Muscle layer of duodenum (tissue), 2 donors: ENCODE measurements around the gene CELF4.

Source experiments
- H3K27ac ChIP-seq: one replicate; pipeline ENCODE4 v1.7.0; 2013; ENCODE audit warnings: mild to moderate bottlenecking, low read length
- H3K27me3 ChIP-seq: one replicate; pipeline ENCODE4 v1.7.0; 2013; ENCODE audit warnings: low read depth, mild to moderate bottlenecking, control low read depth, low read length
- H3K36me3 ChIP-seq, 2 donors: one replicate each; pipeline ENCODE4 v1.7.0; 2013; ENCODE audit warnings: low read length in 2 of 2, control low read depth in 1 of 2, mild to moderate bottlenecking in 1 of 2; ENCODE audit not compliant: insufficient read depth in 2 of 2, control insufficient read depth in 1 of 2
- H3K4me1 ChIP-seq, 2 donors: one replicate each; pipeline ENCODE4 v1.7.0; 2013; ENCODE audit warnings: low read length in 2 of 2, mild to moderate bottlenecking in 2 of 2, control low read depth in 1 of 2, moderate library complexity in 1 of 2; ENCODE audit not compliant: insufficient read depth in 2 of 2, control insufficient read depth in 1 of 2
- H3K4me3 ChIP-seq, 2 donors: one replicate each; pipeline ENCODE4 v1.7.0; 2013; ENCODE audit warnings: low read length in 2 of 2, low read depth in 1 of 2, mild to moderate bottlenecking in 1 of 2
- H3K9me3 ChIP-seq, 2 donors: one replicate each; pipeline ENCODE4 v1.7.0; 2013; ENCODE audit warnings: low read length in 2 of 2, control low read depth in 1 of 2, mild to moderate bottlenecking in 1 of 2; ENCODE audit not compliant: control insufficient read depth in 1 of 2
- donor health status: healthy.

CELF4 gene

DNA sequence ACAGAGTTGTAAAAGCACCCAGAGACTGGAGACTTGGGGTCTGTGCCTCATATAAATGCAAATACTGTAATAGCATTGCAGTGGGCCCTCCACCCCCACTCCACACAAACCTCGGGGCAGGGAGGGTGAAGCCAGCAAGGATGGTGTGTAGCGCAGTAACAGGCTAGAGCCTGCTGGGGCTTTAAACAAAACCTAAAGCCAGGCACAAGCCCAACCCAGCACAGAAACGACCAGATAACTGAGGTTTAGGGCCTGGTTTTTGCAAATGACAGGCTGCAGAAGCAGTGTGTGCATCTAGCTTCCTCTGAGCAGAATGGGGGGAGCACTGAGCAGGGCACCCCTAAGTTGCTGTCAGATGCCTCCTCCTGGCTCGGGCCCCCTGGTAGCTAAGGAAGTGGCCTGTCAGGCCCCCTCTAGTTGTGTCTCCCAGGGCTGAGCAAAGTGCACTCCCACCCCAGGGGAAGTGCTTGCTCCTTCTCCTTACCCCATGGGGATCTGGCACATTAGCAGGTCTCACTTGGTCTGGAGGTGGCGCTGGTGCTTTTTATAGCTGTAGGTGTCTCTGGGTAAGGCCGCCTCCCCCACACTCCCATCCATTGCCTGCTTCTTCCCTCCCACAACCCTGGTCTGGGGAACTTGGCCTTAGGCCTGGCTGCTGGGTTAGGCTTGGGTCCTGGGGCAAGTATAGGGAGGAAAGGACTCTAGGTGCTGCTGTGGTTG is 135.1 kb downstream of the CELF4 start:
- no peak overlapping the region for H3K4me3 ChIP-seq
- H3K9me3 ChIP-seq, result no peaks in the 10 kb centered on the region
- no peak overlapping the region for H3K27ac ChIP-seq
- peaks cover 3% of the 10 kb centered on the region for H3K27me3 ChIP-seq
- H3K4me1 ChIP-seq, result no peaks in the 10 kb centered on the region
- H3K36me3 ChIP-seq, result no peaks in the 10 kb centered on the region

DNA sequence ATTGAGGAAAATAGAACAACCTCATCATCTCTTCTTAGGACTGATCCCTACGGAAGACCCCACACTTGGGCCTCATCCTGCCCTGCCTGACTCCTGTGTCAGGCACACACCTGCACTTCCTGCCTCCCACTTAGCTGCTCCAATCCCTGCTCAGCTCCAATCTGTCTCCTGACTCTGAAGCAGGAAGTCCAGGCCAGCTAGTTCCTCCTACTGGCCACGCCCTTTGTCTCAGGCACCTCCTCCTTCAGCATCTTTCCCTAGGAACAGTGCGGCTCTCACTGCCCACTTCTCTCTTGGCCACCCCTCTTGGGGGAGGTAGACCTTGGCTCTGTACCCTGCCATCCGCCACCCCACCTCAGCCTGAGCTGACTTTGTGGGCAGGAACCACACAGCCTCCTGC is 135.8 kb downstream of the CELF4 start:
- Histone ChIP-seq H3K27me3 (no peaks in the 10 kb centered on the region), H3K9me3 (no peaks in the 10 kb centered on the region), H3K27ac (no peak overlapping the region), H3K4me3 (no peak overlapping the region), H3K4me1 (no peaks in the 10 kb centered on the region), H3K36me3 (no peaks in the 10 kb centered on the region)

DNA sequence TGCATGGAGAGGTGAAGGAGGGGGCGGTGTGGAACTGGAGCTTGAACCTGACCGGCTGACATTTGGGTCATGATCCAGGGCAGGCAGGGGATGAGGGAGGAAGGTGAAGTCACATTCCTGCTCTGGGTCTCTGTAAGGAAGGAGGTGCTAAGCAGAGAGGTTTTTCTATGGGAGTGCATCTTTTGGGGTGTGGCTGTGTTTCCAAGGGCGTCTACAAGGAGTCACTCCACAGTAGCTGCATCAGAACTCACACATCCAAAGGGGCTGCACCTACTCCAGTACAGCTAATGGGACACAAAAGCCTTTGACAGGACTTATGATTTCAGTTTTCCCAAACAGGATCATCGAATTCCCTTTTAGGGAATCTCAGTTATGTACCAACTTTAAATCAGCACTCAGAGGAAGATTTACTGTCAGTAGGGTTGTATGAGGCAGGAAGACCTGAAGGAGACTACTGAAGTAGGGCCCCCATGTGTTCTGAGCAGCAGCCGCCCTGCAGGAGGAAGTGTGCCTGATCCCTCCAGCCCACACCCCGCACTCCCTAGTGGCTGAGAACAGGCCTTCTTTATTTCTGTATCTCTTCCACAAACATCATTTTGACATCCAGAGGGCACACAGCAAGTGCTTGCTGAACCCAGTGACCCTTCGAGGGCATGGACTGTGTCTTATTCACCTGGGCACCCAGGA is 137.2 kb downstream of the CELF4 start:
- Histone ChIP-seq H3K4me3 (no peak overlapping the region), H3K27me3 (no peaks in the 10 kb centered on the region), H3K4me1 (no peaks in the 10 kb centered on the region), H3K27ac (no peak overlapping the region), H3K9me3 (no peaks in the 10 kb centered on the region), H3K36me3 (no peaks in the 10 kb centered on the region)

DNA sequence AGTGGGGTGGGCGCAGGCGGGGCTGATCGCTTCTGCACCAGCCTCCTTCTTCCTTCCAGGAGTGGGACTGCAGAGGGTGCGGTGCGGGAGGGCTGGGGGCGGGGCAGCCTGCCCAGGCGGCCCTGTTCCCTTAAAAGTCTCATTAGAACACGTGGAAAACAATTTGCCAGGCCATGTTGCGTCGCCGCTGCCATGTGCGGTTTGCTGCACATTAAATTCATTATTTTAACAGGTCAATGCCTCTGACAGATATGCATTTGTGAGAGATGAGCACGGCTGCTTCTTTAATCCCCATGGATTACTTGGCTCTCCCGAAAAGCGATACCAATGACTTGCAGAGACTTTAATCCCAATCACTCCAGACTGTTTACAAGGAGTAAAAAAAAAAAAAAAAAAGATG is 139.0 kb downstream of the CELF4 start:
- Histone ChIP-seq H3K4me3 (no peak overlapping the region), H3K27me3 (no peaks in the 10 kb centered on the region), H3K9me3 (no peaks in the 10 kb centered on the region), H3K27ac (no peak overlapping the region), H3K36me3 (no peaks in the 10 kb centered on the region), H3K4me1 (no peaks in the 10 kb centered on the region)

DNA sequence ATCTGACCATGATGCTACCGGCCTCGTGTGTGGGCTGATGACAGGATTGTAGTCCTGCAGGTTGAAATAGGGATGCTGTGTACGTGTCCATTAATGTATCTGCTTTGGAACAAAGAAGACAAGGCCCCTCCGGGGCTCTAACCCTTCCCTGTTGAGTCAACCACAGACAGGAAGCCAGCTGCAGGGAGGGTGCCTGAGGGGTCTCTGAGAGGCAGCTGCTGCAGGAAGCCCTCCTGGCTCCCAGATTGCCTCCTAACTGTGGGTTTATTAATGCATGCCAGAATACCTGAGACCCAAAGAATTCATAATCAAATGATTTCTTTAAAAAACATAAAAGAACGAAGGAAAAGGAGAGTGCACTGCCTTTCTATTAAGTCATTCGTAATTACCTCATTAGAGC is 140.4 kb downstream of the CELF4 start:
- H3K4me3 ChIP-seq, result no peak overlapping the region
- H3K36me3 ChIP-seq, result no peaks in the 10 kb centered on the region
- no peak overlapping the region for H3K27ac ChIP-seq
- H3K4me1 ChIP-seq, result no peaks in the 10 kb centered on the region
- H3K27me3 ChIP-seq, result no peaks in the 10 kb centered on the region
- H3K9me3 ChIP-seq, result no peaks in the 10 kb centered on the region

DNA sequence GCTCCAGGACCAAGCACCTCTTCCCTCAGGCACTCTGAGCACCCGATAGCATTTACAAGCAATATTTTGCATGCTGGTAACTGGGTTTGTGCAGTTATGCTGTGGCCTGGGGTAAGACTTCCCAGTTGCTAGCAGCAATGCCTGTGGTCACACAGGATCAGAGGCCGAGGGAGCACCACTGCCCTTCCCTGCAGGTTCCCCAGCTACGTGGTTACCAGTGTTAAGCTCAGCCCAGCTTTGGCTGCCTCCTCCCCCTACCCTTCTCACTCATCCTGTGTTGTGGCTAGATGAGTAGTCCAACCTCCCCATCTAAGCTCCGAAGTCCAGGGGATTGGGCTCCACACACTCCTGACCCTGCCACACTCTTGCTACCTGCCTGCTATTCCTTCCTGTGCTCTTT is 141.1 kb downstream of the CELF4 start:
- Histone ChIP-seq H3K4me3 (no peak overlapping the region), H3K9me3 (no peaks in the 10 kb centered on the region), H3K27me3 (no peaks in the 10 kb centered on the region), H3K27ac (no peak overlapping the region), H3K4me1 (no peaks in the 10 kb centered on the region), H3K36me3 (no peaks in the 10 kb centered on the region)

DNA sequence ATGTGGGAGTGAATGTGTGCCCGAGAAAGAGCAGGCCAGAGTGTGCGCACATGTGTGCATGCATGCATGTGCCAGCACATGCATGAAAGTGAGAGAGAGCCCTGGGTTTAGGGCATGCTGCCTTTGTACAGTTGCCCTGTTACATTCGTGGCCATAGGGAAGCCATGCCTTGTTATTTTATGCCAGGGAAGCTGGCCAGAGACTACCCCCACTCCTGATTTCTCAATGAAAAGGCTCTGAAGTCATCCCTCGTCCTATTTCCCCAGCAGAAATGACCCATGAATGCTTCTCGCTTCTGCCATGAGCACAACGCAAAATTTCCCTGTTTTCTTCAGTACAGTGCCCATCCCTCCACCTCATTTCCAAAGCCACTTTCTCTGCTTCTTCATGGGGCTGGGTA is 143.0 kb downstream of the CELF4 start:
- no peak overlapping the region for H3K4me3 ChIP-seq
- no peak overlapping the region for H3K27ac ChIP-seq
- no peaks in the 10 kb centered on the region for H3K27me3 ChIP-seq
- H3K36me3 ChIP-seq, result no peaks in the 10 kb centered on the region
- no peaks in the 10 kb centered on the region for H3K4me1 ChIP-seq
- H3K9me3 ChIP-seq, result no peaks in the 10 kb centered on the region

DNA sequence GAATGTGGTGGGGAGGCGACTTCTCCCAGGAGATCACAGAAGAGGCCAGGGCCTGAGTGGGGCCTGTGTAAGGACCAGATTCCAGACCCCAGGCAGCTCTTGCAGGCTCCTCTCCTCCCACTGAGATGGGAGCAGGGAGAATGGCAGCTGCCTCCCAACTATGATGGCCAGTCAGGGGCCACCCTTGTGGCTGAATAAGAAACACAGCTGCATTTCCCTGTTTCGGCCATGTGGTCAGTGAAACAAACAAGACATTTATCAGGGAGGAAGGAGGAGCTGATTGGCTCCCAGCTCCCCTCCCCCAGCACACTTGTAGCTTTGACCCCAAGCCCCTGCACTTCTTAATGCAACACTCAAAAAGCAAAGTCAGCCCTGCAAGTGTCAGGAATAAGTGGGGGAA is 143.5 kb downstream of the CELF4 start:
- Histone ChIP-seq H3K27ac (no peak overlapping the region), H3K4me3 (no peak overlapping the region), H3K9me3 (no peaks in the 10 kb centered on the region), H3K4me1 (no peaks in the 10 kb centered on the region), H3K36me3 (no peaks in the 10 kb centered on the region), H3K27me3 (no peaks in the 10 kb centered on the region)

DNA sequence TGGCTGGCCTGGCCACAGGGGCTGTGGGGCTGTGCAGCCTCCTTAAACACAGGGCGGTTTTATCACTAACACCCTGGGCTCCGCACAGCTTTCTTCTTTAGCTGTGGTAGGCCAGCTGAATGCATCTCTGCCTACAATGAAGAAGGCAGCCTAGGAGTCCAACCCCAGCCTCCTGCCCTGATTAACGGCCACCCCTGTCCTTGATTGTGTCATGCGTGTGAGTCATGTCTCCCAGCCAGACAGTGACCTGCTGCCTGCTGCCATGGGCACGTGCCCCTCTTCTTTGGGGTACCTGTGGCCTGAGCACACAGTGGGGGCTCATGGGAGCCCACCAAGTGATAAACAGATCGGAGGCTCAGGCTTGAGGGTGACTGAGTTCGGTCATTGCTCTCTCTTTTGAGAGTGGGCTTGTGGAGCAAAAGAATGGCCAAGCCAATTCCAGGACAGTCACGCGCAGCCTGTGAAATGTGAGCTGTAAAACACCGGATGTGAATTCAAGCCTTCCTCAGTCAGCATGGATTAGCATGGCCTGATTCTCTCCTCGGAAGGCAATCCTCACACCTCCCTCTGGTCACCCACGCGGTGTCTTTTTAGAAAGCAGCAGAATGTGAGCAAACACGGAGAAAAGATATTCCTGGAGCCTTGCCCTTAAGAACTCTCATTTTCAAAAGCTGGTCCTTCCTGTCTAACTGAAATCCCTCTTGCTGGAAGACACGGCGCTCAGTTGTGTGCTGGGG is 144.1 kb downstream of the CELF4 start:
- no peaks in the 10 kb centered on the region for H3K36me3 ChIP-seq
- H3K4me1 ChIP-seq, result no peaks in the 10 kb centered on the region
- H3K27ac ChIP-seq, result no peak overlapping the region
- no peaks in the 10 kb centered on the region for H3K27me3 ChIP-seq
- no peaks in the 10 kb centered on the region for H3K9me3 ChIP-seq
- no peak overlapping the region for H3K4me3 ChIP-seq

DNA sequence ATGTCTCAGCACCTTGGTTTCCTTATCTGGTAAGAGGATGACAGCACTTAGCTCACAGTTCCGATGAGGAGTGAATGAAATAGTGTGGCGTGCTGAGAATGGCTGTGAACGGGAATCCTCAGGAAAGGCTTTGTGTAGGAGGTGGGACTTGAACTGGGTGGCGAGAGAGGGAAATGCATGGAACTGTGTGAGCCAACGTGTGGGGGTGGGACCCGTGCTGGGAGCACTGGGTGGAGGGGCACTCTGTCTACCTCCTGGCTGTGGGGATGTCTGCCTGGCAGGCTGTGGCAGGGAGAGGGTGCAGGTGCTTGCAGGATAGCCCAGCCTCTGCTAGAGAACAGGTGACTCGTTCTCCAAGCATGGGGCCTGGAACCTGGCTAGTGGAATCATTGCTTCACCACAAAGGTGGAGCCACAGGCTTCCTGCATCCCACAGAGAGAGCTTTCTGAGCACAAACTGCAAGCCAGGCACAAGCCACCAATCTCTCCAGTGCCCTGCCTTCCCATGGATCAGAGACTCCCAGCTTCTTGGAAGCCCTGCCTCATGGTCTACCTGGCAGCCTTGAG is 145.2 kb downstream of the CELF4 start:
- H3K36me3 ChIP-seq, result no peaks in the 10 kb centered on the region
- no peak overlapping the region for H3K27ac ChIP-seq
- H3K9me3 ChIP-seq, result no peaks in the 10 kb centered on the region
- H3K4me1 ChIP-seq, result no peaks in the 10 kb centered on the region
- H3K4me3 ChIP-seq, result no peak overlapping the region
- no peaks in the 10 kb centered on the region for H3K27me3 ChIP-seq

DNA sequence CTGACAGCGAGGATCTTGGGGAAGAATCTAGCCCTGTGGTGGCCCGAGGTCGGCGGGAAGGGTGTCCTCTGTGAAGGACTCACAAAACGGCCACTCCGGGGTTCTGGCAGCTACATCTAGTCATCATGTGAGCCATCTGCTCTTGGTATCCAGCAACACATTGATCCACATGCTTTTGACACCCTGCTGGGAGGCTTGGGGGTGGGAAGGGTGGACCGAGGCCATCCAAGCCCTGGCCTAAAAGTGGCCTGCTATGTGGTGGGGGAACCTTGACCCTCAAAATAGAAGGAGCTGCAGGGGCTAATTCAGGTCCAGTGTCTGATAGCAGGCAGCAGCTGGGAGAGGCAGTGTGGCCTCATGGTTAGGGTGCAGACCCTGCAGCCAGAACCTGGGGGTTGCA is 145.7 kb downstream of the CELF4 start:
- Histone ChIP-seq H3K9me3 (no peaks in the 10 kb centered on the region), H3K27ac (no peak overlapping the region), H3K36me3 (no peaks in the 10 kb centered on the region), H3K4me3 (no peak overlapping the region), H3K4me1 (no peaks in the 10 kb centered on the region), H3K27me3 (no peaks in the 10 kb centered on the region)
